Measurements from ENCODE around the gene KRTAP5-2.
"Not testable (repeated sequence)": the region's sequence is repeated elsewhere in the genome, so short reads cannot be mapped to it uniquely, and the experiment has no call there.

KRTAP5-2 gene

GRCh38 chr11:1628506-1629325, 30.6 kb upstream of the KRTAP5-2 start:
- DNase-seq (ENCODE audit: low read depth in 1 of 2, low spot score in 1 of 2), result peak; percentile 30 to 41

DNA sequence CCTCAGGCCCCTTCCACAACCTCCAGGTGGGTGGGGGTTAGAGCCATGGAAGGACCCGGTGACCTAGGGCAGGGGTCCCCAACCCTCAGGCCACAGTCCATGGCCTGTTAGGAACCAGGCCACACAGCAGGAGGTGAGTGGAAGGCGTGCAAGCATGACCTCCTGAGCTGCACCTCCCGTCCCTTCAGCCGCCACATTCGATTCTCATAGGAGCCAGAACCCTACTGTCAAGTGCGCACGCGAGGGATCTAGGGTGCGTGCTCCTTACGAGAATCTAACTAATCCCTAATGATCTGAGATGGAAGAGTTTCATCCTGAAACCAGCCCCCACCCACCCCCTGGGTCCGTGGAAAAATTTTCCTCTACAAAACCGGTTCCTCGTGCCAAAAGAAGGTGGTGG, 27.4 kb upstream of the KRTAP5-2 start:
- DNase-seq (ENCODE audit: low read depth in 1 of 2, low spot score in 1 of 2), result no peak

DNA sequence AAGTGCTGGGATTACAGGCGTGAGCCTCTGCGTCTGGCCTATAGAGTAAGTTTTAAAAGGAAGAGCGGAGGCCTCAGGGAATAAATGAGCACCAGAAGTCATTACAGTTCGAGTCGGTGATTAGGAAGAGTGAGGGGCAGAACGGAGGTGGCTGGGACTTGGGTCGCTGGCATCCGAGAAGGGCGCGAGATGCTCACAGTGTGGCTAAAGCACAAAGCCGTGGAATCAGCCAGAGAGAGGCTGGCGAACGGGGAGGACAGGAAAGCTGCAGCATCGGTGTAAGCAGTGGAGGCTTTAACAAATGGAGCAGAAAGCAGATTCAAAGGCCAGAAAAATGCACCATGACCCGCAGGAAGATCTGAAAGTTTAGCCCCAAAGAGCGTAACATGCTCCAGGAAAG, 26.5 kb upstream of the KRTAP5-2 start:
- no peak for DNase-seq (ENCODE audit: low read depth in 1 of 2, low spot score in 1 of 2)

DNA sequence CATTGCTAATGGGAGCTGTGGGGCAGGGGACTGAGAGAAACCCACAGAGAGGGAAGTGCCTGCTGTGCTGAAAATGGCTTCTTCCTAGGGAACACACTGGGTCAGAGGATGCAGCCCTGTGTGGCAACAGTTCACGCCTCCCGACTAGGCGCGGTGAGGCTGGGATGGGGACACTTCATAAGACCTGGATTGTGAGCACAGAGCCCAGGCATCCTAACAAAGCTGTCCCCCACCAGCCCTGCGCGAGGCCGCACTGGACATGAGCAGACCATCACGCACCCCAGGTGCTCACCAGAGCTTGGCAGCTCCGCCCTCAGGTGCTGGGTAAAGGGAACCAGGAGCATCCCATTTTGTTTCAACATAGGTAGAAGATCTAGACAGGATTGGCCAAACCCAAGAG, 25.6 kb upstream of the KRTAP5-2 start:
- DNase-seq (ENCODE audit: low read depth in 1 of 2, low spot score in 1 of 2), result no peak

- DNase-seq (ENCODE audit: low read depth in 1 of 2, low spot score in 1 of 2), result no peak
Observed at GRCh38 chr11:1622086-1622485, 24.0 kb upstream of the KRTAP5-2 start, which contains the start of gene KRTAP5-4. TSS of gene KRTAP5-4 (minus strand) at chr11:1622138. CDS start at chr11:1622093, 45 bp downstream.

- no peak for DNase-seq (ENCODE audit: low read depth in 1 of 2, low spot score in 1 of 2)
Observed at GRCh38 chr11:1619449-1619848, 21.4 kb upstream of the KRTAP5-2 start.

GRCh38 chr11:1618231-1618630, 20.1 kb upstream of the KRTAP5-2 start:
- no peak for DNase-seq (ENCODE audit: low read depth in 1 of 2, low spot score in 1 of 2)

DNA sequence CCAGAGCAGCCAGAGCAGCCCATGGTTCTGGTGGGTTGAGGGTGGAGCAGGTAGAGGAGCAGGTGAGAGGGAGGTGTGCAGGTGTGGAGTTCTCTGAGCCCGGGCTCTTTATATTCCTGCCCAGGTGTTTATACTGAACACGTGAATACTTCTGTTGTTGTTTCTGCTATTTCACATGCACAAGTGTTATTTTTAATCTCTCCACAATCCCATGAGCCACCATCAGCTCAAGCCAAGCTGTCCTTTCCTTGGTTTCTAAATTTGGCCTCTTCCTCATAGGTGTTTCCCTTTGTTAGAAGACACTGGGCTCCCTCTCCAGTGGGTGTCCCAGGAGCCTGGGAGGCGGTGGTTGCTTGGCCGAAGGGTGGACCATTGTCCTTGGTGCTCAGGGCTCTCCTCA, 10.3 kb upstream of the KRTAP5-2 start, which contains the start of gene KRTAP5-3:
KRTAP5-3 (minus strand) TSS at position 101 of the 400 bp plus-strand sequence; CDS start at position 23, 78 bp downstream.
- no peak for DNase-seq (ENCODE audit: low read depth in 1 of 2, low spot score in 1 of 2)

DNA sequence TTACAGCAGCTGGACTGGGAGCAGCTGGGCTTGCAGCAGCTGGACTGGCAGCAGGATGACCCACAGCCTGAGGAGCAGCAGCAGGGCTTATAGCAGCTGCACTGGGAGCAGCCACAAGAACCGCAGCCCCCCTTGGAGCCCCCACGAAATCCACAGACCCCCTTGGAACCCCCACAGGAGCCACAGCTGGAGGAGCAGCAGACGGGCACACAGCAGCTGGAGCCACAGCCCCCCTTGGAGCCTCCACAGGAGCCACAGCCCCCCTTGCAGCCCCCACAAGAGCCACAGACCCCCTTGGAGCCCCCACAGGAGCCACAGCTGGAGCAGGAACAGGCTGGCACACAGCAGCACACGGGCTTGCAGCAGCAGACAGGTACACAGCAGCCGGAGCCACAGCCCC, 9.8 kb upstream of the KRTAP5-2 start:
- not testable (repeated sequence) for DNase-seq (ENCODE audit: low read depth in 1 of 2, low spot score in 1 of 2)

DNA sequence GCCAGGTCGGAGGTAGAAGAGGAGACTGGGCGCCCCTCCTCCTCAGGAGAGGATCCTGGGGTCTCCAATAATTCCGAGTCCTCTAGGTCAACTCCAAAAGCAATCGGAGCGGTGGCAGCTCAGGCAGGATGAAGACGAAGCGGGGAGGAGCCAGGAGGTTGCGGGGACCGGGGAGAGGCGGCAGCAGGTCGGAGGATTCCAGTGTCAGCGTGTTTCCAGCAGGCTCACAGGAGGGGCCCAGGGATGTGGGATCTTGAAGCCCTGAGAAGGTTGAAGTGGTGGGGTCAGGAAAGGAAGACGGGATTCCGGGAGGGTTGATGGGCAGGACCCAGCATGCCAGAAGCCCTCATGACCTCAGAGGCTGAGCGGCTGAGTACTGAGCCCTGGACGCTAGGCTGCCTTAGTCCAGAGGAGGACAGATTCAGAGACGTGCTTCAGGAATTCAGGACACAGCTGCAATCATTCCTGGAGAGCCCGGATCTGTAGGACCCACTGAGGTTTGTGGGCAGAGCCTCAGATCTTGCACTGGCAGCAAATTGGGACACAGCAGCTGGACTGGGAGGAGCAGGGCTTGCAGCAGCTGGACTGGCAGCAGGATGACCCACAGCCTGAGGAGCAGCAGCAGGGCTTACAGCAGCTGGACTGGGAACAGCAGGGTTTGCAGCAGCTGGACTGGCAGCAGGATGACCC, 9.2 kb upstream of the KRTAP5-2 start:
- DNase-seq (ENCODE audit: low read depth in 1 of 2, low spot score in 1 of 2), result not testable (repeated sequence)

DNA sequence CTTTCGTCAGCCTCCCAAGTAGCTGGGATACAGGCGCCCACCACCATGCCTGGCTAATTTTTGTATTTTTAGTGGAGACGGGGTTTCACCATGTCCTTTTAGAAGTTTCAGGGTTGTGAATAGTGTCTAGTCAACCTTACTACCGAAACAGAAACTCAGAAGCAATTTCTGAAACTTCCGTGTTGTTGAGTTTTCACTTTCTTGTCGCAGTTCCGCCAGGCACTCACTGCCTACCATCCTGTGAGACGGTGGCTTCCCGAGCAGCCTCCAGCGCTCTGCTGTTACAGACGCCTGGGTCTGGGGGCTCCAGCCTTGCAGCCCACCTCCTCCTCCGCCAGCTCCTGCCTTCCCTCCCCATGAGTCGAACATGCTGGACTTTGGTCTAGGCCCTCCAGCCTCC, 7.8 kb upstream of the KRTAP5-2 start:
- not testable (repeated sequence) for DNase-seq (ENCODE audit: low read depth in 1 of 2, low spot score in 1 of 2)

- DNase-seq (ENCODE audit: low read depth in 1 of 2, low spot score in 1 of 2), result no peak
Observed at GRCh38 chr11:1604711-1605110, 6.6 kb upstream of the KRTAP5-2 start.

- DNase-seq (ENCODE audit: low read depth in 1 of 2, low spot score in 1 of 2), result no peak
Observed at GRCh38 chr11:1604181-1604580, 6.1 kb upstream of the KRTAP5-2 start.

DNA sequence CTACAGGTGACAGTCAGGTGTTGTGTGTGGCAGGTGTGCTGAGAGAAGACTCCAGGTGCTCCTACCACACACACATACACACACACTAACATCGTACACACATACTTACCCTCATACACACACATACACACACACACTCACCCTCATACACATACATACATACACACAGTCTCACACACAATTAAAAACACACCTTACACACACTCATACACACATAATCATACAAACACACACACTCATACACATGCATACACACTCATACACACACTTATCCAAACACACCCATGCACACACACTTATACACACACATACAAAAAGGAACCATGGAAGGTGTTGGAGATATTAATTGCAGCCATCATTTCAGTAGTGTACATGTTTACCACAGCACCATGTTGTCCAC, 5.5 kb upstream of the KRTAP5-2 start:
- no peak for DNase-seq (ENCODE audit: low read depth in 1 of 2, low spot score in 1 of 2)

DNA sequence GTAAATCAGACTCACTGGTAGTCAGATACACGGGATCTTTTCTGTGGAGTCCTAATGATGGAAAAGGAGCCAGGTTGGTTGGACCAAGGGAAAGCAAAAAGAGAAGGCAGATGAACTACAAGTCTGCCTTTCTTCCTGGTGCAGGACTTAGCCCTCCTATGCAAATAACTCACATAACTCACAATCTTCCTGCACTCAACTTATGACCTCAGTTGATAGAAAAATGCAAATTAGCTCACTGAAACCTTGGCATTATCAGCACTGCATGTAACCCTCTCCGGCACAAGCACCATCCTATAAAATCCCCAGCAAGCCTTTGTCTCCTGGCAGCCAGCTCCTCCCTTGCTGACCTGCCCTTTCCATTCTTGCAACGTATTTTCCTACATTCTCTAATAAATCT, 3.6 kb upstream of the KRTAP5-2 start:
- not testable (repeated sequence) for DNase-seq (ENCODE audit: low read depth in 1 of 2, low spot score in 1 of 2)

GRCh38 chr11:1600626-1601025, 2.5 kb upstream of the KRTAP5-2 start:
- no peak for DNase-seq (ENCODE audit: low read depth in 1 of 2, low spot score in 1 of 2)

DNA sequence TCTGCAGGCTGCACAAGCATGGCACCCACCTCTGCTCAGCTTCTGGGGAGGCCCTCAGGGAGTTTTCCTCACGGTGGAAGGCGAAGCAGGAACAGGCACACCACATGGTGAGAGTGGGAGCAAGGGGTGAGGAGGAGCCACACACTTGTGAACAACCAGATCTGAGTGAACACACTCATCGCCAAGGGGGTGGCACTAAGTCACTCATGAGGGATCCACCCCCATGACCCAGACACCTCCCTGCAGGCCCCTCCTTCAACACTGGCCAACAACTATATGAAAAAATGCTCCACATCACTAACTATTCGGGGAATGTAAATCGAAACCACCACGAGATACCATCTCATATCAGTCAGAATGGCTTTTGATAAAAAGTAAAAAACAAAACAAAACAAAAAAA, 722 bp upstream of the KRTAP5-2 start:
- no peak for DNase-seq (ENCODE audit: low read depth in 1 of 2, low spot score in 1 of 2)

DNA sequence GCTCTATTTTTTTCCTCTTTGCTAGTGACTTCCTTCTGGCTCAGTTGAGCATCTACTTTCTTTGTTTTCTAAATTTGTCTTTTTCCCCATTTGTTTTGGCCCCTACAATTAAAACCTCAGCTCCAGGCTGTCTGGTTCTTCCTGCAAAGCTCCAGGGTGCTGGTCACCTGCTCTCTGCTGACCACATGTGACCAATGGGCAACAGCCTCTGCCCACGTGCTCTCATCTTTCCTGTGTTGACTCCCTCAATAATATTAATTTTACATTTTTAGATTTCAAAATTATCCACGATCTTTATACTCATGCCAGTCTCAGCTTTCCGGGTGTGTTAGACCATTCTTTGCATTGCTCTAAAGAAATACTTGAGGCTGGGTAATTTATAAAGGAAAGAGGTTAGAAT, 312 bp upstream of the KRTAP5-2 start:
- not testable (repeated sequence) for DNase-seq (ENCODE audit: low read depth in 1 of 2, low spot score in 1 of 2)

DNA sequence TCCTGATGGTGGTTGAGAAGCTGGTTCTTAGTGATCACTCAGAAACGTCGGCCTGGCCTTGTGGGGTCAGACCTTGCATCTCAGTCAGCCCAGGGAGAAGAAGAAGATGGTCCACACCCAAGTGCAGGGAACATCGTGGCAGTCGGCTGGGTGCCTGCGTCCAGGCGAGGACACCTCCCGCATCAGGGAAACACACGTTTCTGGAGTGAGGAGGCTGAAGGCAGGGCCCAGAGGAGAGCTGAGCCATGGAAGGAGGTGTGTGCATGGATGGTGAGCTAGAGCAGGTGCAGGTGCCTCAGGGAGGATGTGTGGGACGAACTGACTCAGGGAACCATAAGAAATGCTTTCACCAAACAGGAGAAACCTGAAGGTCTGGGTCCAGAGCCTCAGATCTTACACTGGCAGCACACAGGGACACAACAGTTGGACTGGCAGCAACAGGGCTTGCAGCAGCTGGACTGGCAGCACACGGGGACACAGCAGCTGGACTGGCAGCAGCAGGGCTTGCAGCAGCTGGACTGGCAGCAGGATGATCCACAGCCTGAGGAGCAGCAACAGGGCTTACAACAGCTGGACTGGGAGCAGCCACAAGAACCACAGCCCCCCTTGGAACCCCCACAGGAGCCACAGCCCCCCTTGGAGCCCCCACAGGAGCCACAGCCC, 632 bp downstream of the KRTAP5-2 start:
- DNase-seq (ENCODE audit: low read depth in 1 of 2, low spot score in 1 of 2), result no peak

GRCh38 chr11:1596576-1597121, 1.4 kb downstream of the KRTAP5-2 start:
- DNase-seq (ENCODE audit: low read depth in 1 of 2, low spot score in 1 of 2), result not testable (repeated sequence)

GRCh38 chr11:1595994-1596575, 2.0 kb downstream of the KRTAP5-2 start:
- DNase-seq (ENCODE audit: low read depth in 1 of 2, low spot score in 1 of 2), result not testable (repeated sequence)

Measured in activated CD4-positive, alpha-beta T cell treated with anti-CD3 and anti-CD28 coated beads, Interleukin-2, amount 50 U/mL, for 24 hours (primary cell).